GM21529 (cell line): ENCODE measurements around the gene PLAAT2.
"Not testable (repeated sequence)": the region's sequence is repeated elsewhere in the genome, so short reads cannot be mapped to it uniquely, and the experiment has no call there.

Experiments
- ATAC-seq: cut with Tn5 transposase; IDR thresholded peaks from one replicate; pipeline ENCODE4 v1.9.1; 2021; ENCODE audit not compliant: unreplicated experiment

Gene PLAAT2

GRCh38 chr11:63578882-63579281 is 15.7 kb upstream of the PLAAT2 start:
- ATAC-seq, result not testable (repeated sequence)

GRCh38 chr11:63574856-63575602 is 11.8 kb upstream of the PLAAT2 start:
- ATAC-seq, result no peak

- no peak for ATAC-seq
These were observed 11.0 kb upstream of the PLAAT2 start for GRCh38 chr11:63573881-63574855.

- ATAC-seq, result no peak
These were observed 9.0 kb upstream of the PLAAT2 start for GRCh38 chr11:63572026-63572688.

- no peak for ATAC-seq
These were observed 6.4 kb upstream of the PLAAT2 start for GRCh38 chr11:63569570-63569969.

GRCh38 chr11:63567044-63567840 is 4.1 kb upstream of the PLAAT2 start:
- peak; percentile 70 for ATAC-seq

- no peak for ATAC-seq
These were observed 1.7 kb upstream of the PLAAT2 start for GRCh38 chr11:63564784-63565350.

- ATAC-seq, result peak; percentile 73
These were observed 1.0 kb upstream of the PLAAT2 start for GRCh38 chr11:63564056-63564774.

GRCh38 chr11:63560506-63561180 is 2.5 kb downstream of the PLAAT2 start:
- no peak for ATAC-seq

GRCh38 chr11:63558459-63559157 is 4.6 kb downstream of the PLAAT2 start:
- ATAC-seq, result no peak

- ATAC-seq, result no peak
These were observed 5.6 kb downstream of the PLAAT2 start for GRCh38 chr11:63557570-63557969.

GRCh38 chr11:63556404-63557013 is 6.7 kb downstream of the PLAAT2 start:
- ATAC-seq, result no peak

- no peak for ATAC-seq
These were observed 8.3 kb downstream of the PLAAT2 start for GRCh38 chr11:63554877-63555223.

GRCh38 chr11:63553759-63554158 is 9.4 kb downstream of the PLAAT2 start:
- ATAC-seq, result peak; percentile 86

GRCh38 chr11:63552921-63553320 is 10.3 kb downstream of the PLAAT2 start:
- no peak for ATAC-seq

- no peak for ATAC-seq
These were observed 11.3 kb downstream of the PLAAT2 start for GRCh38 chr11:63551889-63552266.

GRCh38 chr11:63551091-63551888 is 11.9 kb downstream of the PLAAT2 start:
- no peak for ATAC-seq
